Measurements from ENCODE around the gene DBNDD1.
A peak's percentile ranks its signal among the peaks of the same experiment; 100 is the strongest.

DBNDD1 gene

GRCh38 chr16:90047714-90048346, 28.6 kb upstream of the DBNDD1 start:
- Histone ChIP-seq H3K9ac (ENCODE audit: low read length in 2 of 2) (no peak overlapping the region), H3K4me3 (ENCODE audit: low read length in 2 of 2) (peak overlapping the region in 1 of 2 donors; percentile 62), H3K27ac (ENCODE audit: low read length) (no peak overlapping the region), H3K4me1 (ENCODE audit: control insufficient read depth, insufficient read depth, low read length) (peaks cover 13% of the 10 kb centered on the region), H3K36me3 (ENCODE audit: control insufficient read depth in 2 of 2, insufficient read depth in 2 of 2, low read length in 2 of 2) (peaks cover 0 to 6% of the 10 kb centered on the region in 2 donors), H3K9me3 (ENCODE audit: control insufficient read depth in 2 of 2, low read length in 2 of 2) (no peaks in the 10 kb centered on the region), H3K27me3 (ENCODE audit: control insufficient read depth in 1 of 2, insufficient read depth in 2 of 2, low read length in 2 of 2) (peaks cover 11 to 13% of the 10 kb centered on the region in 2 donors)

DNA sequence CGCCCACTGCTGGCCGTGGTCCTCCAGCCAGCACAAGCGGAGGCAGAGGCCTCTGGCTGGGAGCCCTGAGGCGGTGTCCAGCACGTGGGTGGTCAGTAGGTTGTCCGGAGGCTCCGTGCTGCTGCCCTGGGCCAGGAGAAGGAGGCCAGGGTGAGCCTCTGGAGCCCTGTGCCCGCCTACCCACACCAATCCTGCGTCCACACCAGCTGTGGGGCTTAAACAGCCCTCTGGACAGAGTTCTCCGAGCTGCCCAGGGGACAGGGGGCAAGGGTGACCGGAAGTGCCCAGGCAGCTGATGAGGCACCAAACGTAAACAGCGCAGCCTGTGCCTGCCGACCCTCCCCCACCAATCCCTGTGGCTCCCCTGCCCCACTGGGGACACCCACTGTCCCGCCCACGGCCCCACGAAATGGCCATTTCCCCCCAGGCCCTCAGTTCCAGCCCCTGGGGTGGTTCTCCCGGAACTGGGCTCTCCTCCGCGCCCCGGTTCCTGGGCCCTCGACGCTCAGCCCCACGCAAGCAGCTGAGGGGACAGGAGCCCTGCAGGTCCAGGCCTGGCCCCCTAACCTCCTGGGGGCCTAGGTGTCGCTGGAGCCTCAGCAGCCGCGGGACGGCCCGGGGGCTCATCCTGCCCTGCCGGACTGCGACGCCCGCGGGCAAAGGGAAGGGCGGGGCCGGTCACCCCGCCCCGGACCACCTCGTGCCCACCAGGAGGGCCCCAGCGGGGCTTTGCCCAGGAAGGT, 27.9 kb upstream of the DBNDD1 start:
- H3K36me3 ChIP-seq (ENCODE audit: control insufficient read depth in 2 of 2, insufficient read depth in 2 of 2, low read length in 2 of 2), result peaks cover 6 to 11% of the 10 kb centered on the region in 2 donors
- no peaks in the 10 kb centered on the region for H3K9me3 ChIP-seq (ENCODE audit: control insufficient read depth in 2 of 2, low read length in 2 of 2)
- H3K27me3 ChIP-seq (ENCODE audit: control insufficient read depth in 1 of 2, insufficient read depth in 2 of 2, low read length in 2 of 2), result peaks cover 11 to 13% of the 10 kb centered on the region in 2 donors
- peaks cover 13% of the 10 kb centered on the region for H3K4me1 ChIP-seq (ENCODE audit: control insufficient read depth, insufficient read depth, low read length)
- H3K9ac ChIP-seq (ENCODE audit: low read length in 2 of 2), result peak overlapping the region; percentile 21 to 32
- H3K27ac ChIP-seq (ENCODE audit: low read length), result no peak overlapping the region
- H3K4me3 ChIP-seq (ENCODE audit: low read length in 2 of 2), result peak overlapping the region; percentile 48 to 62

DNA sequence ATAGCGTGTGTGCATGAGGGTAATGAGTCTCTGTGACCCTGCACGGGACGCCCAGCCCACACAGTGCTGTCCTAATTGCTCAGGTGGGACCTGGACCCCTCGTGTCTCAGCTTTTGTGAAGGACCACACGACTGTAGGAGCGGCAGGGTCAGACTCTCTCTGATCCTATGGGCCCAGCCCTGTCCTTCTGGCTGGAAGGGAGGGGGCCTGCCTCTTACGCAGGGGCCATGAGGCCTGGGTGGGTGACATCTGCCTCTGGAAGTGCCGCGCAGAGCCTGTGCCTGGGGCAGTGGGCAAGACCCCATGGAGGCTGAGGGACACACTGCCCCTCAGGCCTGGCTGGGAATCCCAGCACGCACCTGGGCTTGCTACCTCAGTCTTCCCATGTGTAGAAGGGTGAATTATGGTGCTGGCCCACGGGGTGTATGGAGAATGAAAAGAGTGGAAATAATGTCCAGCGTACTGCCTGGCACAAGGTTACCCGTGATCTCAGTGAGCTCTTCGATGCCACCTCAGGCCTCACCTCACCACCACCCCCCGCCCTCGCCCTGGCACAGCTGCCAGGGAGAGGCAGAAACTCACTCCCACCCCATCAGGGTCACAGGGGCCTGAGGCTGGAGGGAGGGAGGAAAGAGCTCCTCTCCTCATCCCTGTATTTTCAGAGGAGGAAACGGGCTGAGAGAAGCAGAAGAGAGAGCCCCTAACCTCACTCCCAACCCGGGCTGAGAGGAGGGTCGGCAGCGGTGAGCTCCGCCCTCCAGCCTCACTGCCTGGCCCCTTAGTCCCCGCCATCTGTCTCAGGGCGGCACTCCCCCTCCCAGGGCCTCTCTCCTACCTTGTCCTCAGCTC, 27.1 kb upstream of the DBNDD1 start:
- peak overlapping the region in 1 of 2 donors; percentile 62 for H3K4me3 ChIP-seq (ENCODE audit: low read length in 2 of 2)
- H3K9ac ChIP-seq (ENCODE audit: low read length in 2 of 2), result peak overlapping the region; percentile 21 to 32
- H3K27ac ChIP-seq (ENCODE audit: low read length), result no peak overlapping the region
- H3K27me3 ChIP-seq (ENCODE audit: control insufficient read depth in 1 of 2, insufficient read depth in 2 of 2, low read length in 2 of 2), result peaks cover 11 to 13% of the 10 kb centered on the region in 2 donors
- peaks cover 7 to 11% of the 10 kb centered on the region in 2 donors for H3K36me3 ChIP-seq (ENCODE audit: control insufficient read depth in 2 of 2, insufficient read depth in 2 of 2, low read length in 2 of 2)
- no peaks in the 10 kb centered on the region for H3K9me3 ChIP-seq (ENCODE audit: control insufficient read depth in 2 of 2, low read length in 2 of 2)
- peaks cover 13% of the 10 kb centered on the region for H3K4me1 ChIP-seq (ENCODE audit: control insufficient read depth, insufficient read depth, low read length)

DNA sequence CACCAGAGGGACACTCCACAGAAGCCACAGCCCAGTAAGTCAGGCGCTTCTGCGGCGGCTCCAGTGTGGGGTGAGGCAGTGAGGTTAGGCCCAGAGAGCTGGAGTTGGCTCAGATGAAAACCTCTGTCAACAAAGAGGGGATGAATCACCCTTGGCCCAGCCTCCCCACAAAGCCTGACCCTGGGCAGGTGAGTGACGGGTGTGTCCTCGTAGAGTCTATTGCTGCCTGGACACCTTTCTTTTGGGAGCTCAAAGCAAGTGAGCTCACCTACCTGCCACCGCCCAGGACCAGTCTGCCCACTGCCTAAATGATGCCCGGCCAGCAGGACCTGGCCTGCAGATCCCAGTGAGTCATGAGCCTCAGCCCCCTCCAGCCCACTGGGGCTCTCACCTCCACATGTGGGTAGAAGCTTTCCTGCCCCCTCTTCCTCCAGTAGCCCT, 24.9 kb upstream of the DBNDD1 start:
- peaks cover 13% of the 10 kb centered on the region for H3K4me1 ChIP-seq (ENCODE audit: control insufficient read depth, insufficient read depth, low read length)
- H3K9me3 ChIP-seq (ENCODE audit: control insufficient read depth in 2 of 2, low read length in 2 of 2), result no peaks in the 10 kb centered on the region
- H3K27me3 ChIP-seq (ENCODE audit: control insufficient read depth in 1 of 2, insufficient read depth in 2 of 2, low read length in 2 of 2), result peaks cover 11 to 13% of the 10 kb centered on the region in 2 donors
- no peak overlapping the region for H3K4me3 ChIP-seq (ENCODE audit: low read length in 2 of 2)
- H3K9ac ChIP-seq (ENCODE audit: low read length in 2 of 2), result no peak overlapping the region
- H3K36me3 ChIP-seq (ENCODE audit: control insufficient read depth in 2 of 2, insufficient read depth in 2 of 2, low read length in 2 of 2), result peaks cover 11 to 13% of the 10 kb centered on the region in 2 donors
- H3K27ac ChIP-seq (ENCODE audit: low read length), result no peak overlapping the region

DNA sequence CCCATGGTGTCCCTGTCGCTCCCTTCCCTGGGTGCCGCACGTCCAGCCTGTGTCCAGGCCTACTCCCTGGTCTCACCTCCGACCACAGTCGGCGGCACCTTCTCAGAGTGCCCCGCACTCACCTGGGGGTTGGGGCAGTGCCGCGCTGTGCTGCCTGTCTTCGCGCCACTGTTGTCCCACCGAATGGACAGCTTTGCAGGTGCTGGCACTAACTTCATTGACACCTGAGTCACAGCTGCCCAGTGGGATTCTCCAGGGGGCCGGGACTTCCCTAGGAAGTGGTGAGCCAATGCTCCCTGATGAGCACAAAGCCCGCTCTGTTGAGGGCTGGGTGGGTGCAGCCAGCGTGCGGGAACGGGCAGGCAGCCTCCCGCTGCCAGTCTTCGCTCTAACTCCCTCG, 24.3 kb upstream of the DBNDD1 start:
- H3K27ac ChIP-seq (ENCODE audit: low read length), result no peak overlapping the region
- H3K4me1 ChIP-seq (ENCODE audit: control insufficient read depth, insufficient read depth, low read length), result peaks cover 13% of the 10 kb centered on the region
- no peak overlapping the region for H3K4me3 ChIP-seq (ENCODE audit: low read length in 2 of 2)
- no peaks in the 10 kb centered on the region for H3K9me3 ChIP-seq (ENCODE audit: control insufficient read depth in 2 of 2, low read length in 2 of 2)
- no peak overlapping the region for H3K9ac ChIP-seq (ENCODE audit: low read length in 2 of 2)
- peaks cover 11 to 13% of the 10 kb centered on the region in 2 donors for H3K27me3 ChIP-seq (ENCODE audit: control insufficient read depth in 1 of 2, insufficient read depth in 2 of 2, low read length in 2 of 2)
- H3K36me3 ChIP-seq (ENCODE audit: control insufficient read depth in 2 of 2, insufficient read depth in 2 of 2, low read length in 2 of 2), result peaks cover 11 to 18% of the 10 kb centered on the region in 2 donors

DNA sequence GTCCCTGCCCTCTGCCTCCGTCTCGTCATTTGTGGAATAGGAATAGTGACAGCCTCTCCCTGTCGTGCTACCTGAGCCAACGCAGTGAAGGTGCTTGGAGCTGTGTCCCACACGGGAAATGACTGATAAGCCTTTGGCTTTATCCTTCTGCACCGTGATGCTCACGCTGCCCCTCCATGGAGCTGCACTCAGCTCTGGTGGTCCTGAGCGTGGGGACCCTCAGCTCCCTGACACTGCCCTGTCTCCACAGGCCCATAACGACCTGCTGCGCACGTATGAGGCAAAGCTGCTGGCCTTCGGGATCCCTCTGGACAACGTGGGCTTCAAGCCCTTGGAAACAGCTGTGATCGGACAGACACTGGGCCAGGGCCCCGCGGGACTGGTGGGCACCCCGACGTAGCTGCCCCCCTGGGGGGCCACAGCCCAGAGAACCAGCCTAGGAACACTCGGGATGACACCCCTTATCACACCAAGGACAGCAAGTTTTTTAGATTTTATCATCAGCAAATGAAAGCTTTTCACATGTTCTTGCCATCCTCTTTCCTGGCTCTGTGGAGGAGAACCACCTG, 23.8 kb upstream of the DBNDD1 start:
- H3K9ac ChIP-seq (ENCODE audit: low read length in 2 of 2), result no peak overlapping the region
- no peak overlapping the region for H3K4me3 ChIP-seq (ENCODE audit: low read length in 2 of 2)
- H3K4me1 ChIP-seq (ENCODE audit: control insufficient read depth, insufficient read depth, low read length), result peaks cover 13% of the 10 kb centered on the region
- peaks cover 15 to 22% of the 10 kb centered on the region in 2 donors for H3K36me3 ChIP-seq (ENCODE audit: control insufficient read depth in 2 of 2, insufficient read depth in 2 of 2, low read length in 2 of 2)
- no peaks in the 10 kb centered on the region for H3K9me3 ChIP-seq (ENCODE audit: control insufficient read depth in 2 of 2, low read length in 2 of 2)
- peaks cover 11 to 13% of the 10 kb centered on the region in 2 donors for H3K27me3 ChIP-seq (ENCODE audit: control insufficient read depth in 1 of 2, insufficient read depth in 2 of 2, low read length in 2 of 2)
- H3K27ac ChIP-seq (ENCODE audit: low read length), result no peak overlapping the region

- Histone ChIP-seq H3K27me3 (ENCODE audit: control insufficient read depth in 1 of 2, insufficient read depth in 2 of 2, low read length in 2 of 2) (peaks cover 9% of the 10 kb centered on the region in 2 donors), H3K4me3 (ENCODE audit: low read length in 2 of 2) (no peak overlapping the region), H3K9ac (ENCODE audit: low read length in 2 of 2) (no peak overlapping the region), H3K27ac (ENCODE audit: low read length) (no peak overlapping the region), H3K9me3 (ENCODE audit: control insufficient read depth in 2 of 2, low read length in 2 of 2) (no peaks in the 10 kb centered on the region), H3K4me1 (ENCODE audit: control insufficient read depth, insufficient read depth, low read length) (peaks cover 8% of the 10 kb centered on the region), H3K36me3 (ENCODE audit: control insufficient read depth in 2 of 2, insufficient read depth in 2 of 2, low read length in 2 of 2) (peaks cover 19 to 27% of the 10 kb centered on the region in 2 donors)
Observed at GRCh38 chr16:90041896-90042473, 22.7 kb upstream of the DBNDD1 start.

GRCh38 chr16:90040152-90041023, 21.1 kb upstream of the DBNDD1 start:
- H3K4me1 ChIP-seq (ENCODE audit: control insufficient read depth, insufficient read depth, low read length), result no peaks in the 10 kb centered on the region
- H3K36me3 ChIP-seq (ENCODE audit: control insufficient read depth in 2 of 2, insufficient read depth in 2 of 2, low read length in 2 of 2), result peaks cover 19 to 39% of the 10 kb centered on the region in 2 donors
- H3K9me3 ChIP-seq (ENCODE audit: control insufficient read depth in 2 of 2, low read length in 2 of 2), result no peaks in the 10 kb centered on the region
- H3K27me3 ChIP-seq (ENCODE audit: control insufficient read depth in 1 of 2, insufficient read depth in 2 of 2, low read length in 2 of 2), result no peaks in the 10 kb centered on the region
- H3K4me3 ChIP-seq (ENCODE audit: low read length in 2 of 2), result no peak overlapping the region
- no peak overlapping the region for H3K9ac ChIP-seq (ENCODE audit: low read length in 2 of 2)
- no peak overlapping the region for H3K27ac ChIP-seq (ENCODE audit: low read length)

- no peak overlapping the region for H3K9ac ChIP-seq (ENCODE audit: low read length in 2 of 2)
Observed at GRCh38 chr16:90037276-90037675, 18.0 kb upstream of the DBNDD1 start.

More at GRCh38 chr16:90037276-90037675, 18.0 kb upstream of the DBNDD1 start:
- Histone ChIP-seq H3K27me3 (ENCODE audit: control insufficient read depth in 1 of 2, insufficient read depth in 2 of 2, low read length in 2 of 2) (no peaks in the 10 kb centered on the region), H3K4me1 (ENCODE audit: control insufficient read depth, insufficient read depth, low read length) (no peaks in the 10 kb centered on the region), H3K4me3 (ENCODE audit: low read length in 2 of 2) (no peak overlapping the region), H3K27ac (ENCODE audit: low read length) (no peak overlapping the region), H3K36me3 (ENCODE audit: control insufficient read depth in 2 of 2, insufficient read depth in 2 of 2, low read length in 2 of 2) (peaks cover 8 to 40% of the 10 kb centered on the region in 2 donors), H3K9me3 (ENCODE audit: control insufficient read depth in 2 of 2, low read length in 2 of 2) (no peaks in the 10 kb centered on the region)

All from stomach smooth muscle (tissue), 2 donors.